H1 (cell line): ENCODE measurements around the gene TRAF3IP1. TPM values are rescaled to one million over a fixed set of nuclear protein-coding genes. Genes with fewer than 3 reads are reported as not detected.

Experiments
- CTCF ChIA-PET: fragments of 300-600 bp; sonication (Branson Sonifier 250); formaldehyde crosslinking; loops from one replicate; lab custom pipeline; 2021; ENCODE audit not compliant: partially characterized antibody; lab: Charles Lee
- POLR2A ChIA-PET: fragments of 300-600 bp; sonication (Branson Sonifier 250); formaldehyde crosslinking; loops from one replicate; lab custom pipeline; 2021; ENCODE audit warnings: inconsistent platforms; ENCODE audit not compliant: partially characterized antibody; lab: Charles Lee
- DNase-seq, 2 experiments: peaks; one replicate each; pipeline versions ENCODE4 v3.0.0 to v3.0.0-alpha.2; 2010 to 2022; ENCODE audit warnings: low spot score in 2 of 2, low read depth in 1 of 2, mixed read lengths in 1 of 2
- FAIRE-seq: peaks from 2 replicates; lab custom pipeline; 2011; peaks lifted over from hg19 to GRCh38; lab: Jason Lieb, UNC
- H2AFZ ChIP-seq: 2 replicates; pipeline ENCODE4 v1.8.1; 2012; ENCODE audit warnings: low read length, inconsistent platforms
- H2AK5ac ChIP-seq: 2 replicates; pipeline ENCODE4 v1.6.1; 2013; ENCODE audit warnings: low read depth, low read length
- H2BK120ac ChIP-seq: replicated peaks from 2 replicates; pipeline ENCODE3; 2013; ENCODE audit warnings: low read depth, low read length, inconsistent platforms
- H2BK12ac ChIP-seq: 2 replicates; pipeline ENCODE4 v1.6.1; 2013; ENCODE audit warnings: low read depth, low read length
- H2BK15ac ChIP-seq: 2 replicates; pipeline ENCODE4 v1.6.1; 2013; ENCODE audit warnings: low read length
- H2BK20ac ChIP-seq: 2 replicates; pipeline ENCODE4 v1.6.1; 2013; ENCODE audit warnings: low read length
- H2BK5ac ChIP-seq: 2 replicates; pipeline ENCODE4 v1.6.1; 2013; ENCODE audit warnings: low read depth, low read length
- H3K14ac ChIP-seq: 2 replicates; pipeline ENCODE4 v1.6.1; 2013; ENCODE audit warnings: inconsistent platforms; ENCODE audit not compliant: insufficient read length
- H3K18ac ChIP-seq: 2 replicates; pipeline ENCODE4 v1.6.1; 2013; ENCODE audit warnings: low read length; ENCODE audit errors: extremely low read depth
- H3K23ac ChIP-seq: 2 replicates; pipeline ENCODE4 v1.6.1; 2013; ENCODE audit warnings: inconsistent platforms; ENCODE audit not compliant: insufficient read length
- H3K23me2 ChIP-seq: 2 replicates; pipeline ENCODE4 v1.6.1; 2013; ENCODE audit warnings: low read depth, low read length
- H3K27ac ChIP-seq: 2 replicates; pipeline ENCODE4 v1.6.1; 2011; ENCODE audit warnings: low read depth, low read length, inconsistent platforms
- H3K27me3 ChIP-seq, 4 experiments: replicated peaks in 1 of 4; 1 replicate in 1 of 4; 2 replicates in 3 of 4; pipeline versions ENCODE4 v1.6.1 to v1.8.1; 2011 to 2013; ENCODE audit warnings: low read length in 3 of 4, mild to moderate bottlenecking in 3 of 4, inconsistent platforms in 2 of 4, mixed read lengths in 2 of 4, moderate library complexity in 1 of 4; ENCODE audit not compliant: control insufficient read depth in 3 of 4, insufficient read depth in 3 of 4; ENCODE audit errors: extremely low read depth in 1 of 4
- H3K36me3 ChIP-seq, 4 experiments: 2 replicates each; pipeline versions ENCODE4 v1.6.1 to v1.8.1; 2011 to 2013; ENCODE audit warnings: mild to moderate bottlenecking in 4 of 4, low read length in 3 of 4, moderate library complexity in 2 of 4, control low read depth in 1 of 4, inconsistent platforms in 1 of 4; ENCODE audit not compliant: insufficient read depth in 4 of 4, control insufficient read depth in 2 of 4
- H3K4ac ChIP-seq: replicated peaks from 2 replicates; pipeline ENCODE3; 2013; ENCODE audit warnings: low read length, low read depth, mixed read lengths, inconsistent platforms; ENCODE audit not compliant: insufficient read length
- H3K4me1 ChIP-seq, 4 experiments: replicated peaks in 1 of 4; 1 replicate in 1 of 4; 2 replicates in 3 of 4; pipeline versions ENCODE4 v1.6.1 to v1.8.1; 2011 to 2013; ENCODE audit warnings: low read length in 3 of 4, inconsistent platforms in 2 of 4, mixed read lengths in 1 of 4; ENCODE audit not compliant: insufficient read depth in 4 of 4, control insufficient read depth in 3 of 4
- H3K4me2 ChIP-seq, 2 experiments: 2 replicates each; pipeline versions ENCODE4 v1.6.1 to v1.8.1; 2011 to 2013; ENCODE audit warnings: low read depth in 2 of 2, low read length in 2 of 2, control low read depth in 1 of 2, inconsistent platforms in 1 of 2, mild to moderate bottlenecking in 1 of 2; ENCODE audit not compliant: insufficient read depth in 1 of 2
- H3K4me3 ChIP-seq, 4 experiments: fragments of 200-600, 300-600 bp in 1 of 4; sonication (generic), shearing (Covaris generic), sonication (Bioruptor Twin) in 1 of 4; 2 replicates each; pipeline versions ENCODE4 v1.5.1 to v1.8.1; 2011 to 2016; ENCODE audit warnings: low read length in 4 of 4, low read depth in 3 of 4, control low read depth in 2 of 4, inconsistent platforms in 2 of 4, mild to moderate bottlenecking in 2 of 4, mixed read lengths in 1 of 4, moderate library complexity in 1 of 4; ENCODE audit not compliant: insufficient read depth in 2 of 4; ENCODE audit errors: extremely low read depth in 1 of 4
- H3K56ac ChIP-seq: replicated peaks from 2 replicates; pipeline ENCODE3; 2013; ENCODE audit warnings: low read depth, mild to moderate bottlenecking, mixed read lengths, low read length, inconsistent platforms; ENCODE audit not compliant: insufficient read length
- H3K79me1 ChIP-seq: 2 replicates; pipeline ENCODE4 v1.6.1; 2013; ENCODE audit warnings: low read depth, low read length, control low read depth
- H3K79me2 ChIP-seq, 2 experiments: 2 replicates each; pipeline versions ENCODE4 v1.6.1 to v1.8.1; 2012 to 2013; ENCODE audit warnings: low read length in 2 of 2, mild to moderate bottlenecking in 2 of 2, inconsistent platforms in 1 of 2; ENCODE audit not compliant: insufficient read depth in 2 of 2, control insufficient read depth in 1 of 2
- H3K9ac ChIP-seq, 4 experiments: replicated peaks in 1 of 4; 1 replicate in 1 of 4; 2 replicates in 3 of 4; pipeline versions ENCODE4 v1.6.1 to v1.8.1; 2011 to 2013; ENCODE audit warnings: low read depth in 3 of 4, low read length in 3 of 4, control low read depth in 2 of 4, mild to moderate bottlenecking in 2 of 4, moderate library complexity in 2 of 4, inconsistent platforms in 1 of 4; ENCODE audit errors: extremely low read depth in 1 of 4
- H3K9me3 ChIP-seq, 2 experiments: 2 replicates each; pipeline versions ENCODE4 v1.6.1 to v1.8.1; 2012 to 2013; ENCODE audit warnings: mild to moderate bottlenecking in 2 of 2, moderate library complexity in 2 of 2, control low read depth in 1 of 2, inconsistent platforms in 1 of 2, low read depth in 1 of 2, low read length in 1 of 2, mixed read lengths in 1 of 2; ENCODE audit not compliant: insufficient read depth in 2 of 2
- H4K20me1 ChIP-seq, 2 experiments: replicated peaks in 1 of 2; 2 replicates each; pipeline versions ENCODE3 to v1.8.1; 2011 to 2013; ENCODE audit warnings: inconsistent platforms in 2 of 2, low read length in 2 of 2, mild to moderate bottlenecking in 1 of 2; ENCODE audit not compliant: insufficient read depth in 2 of 2, control insufficient read depth in 1 of 2
- H4K5ac ChIP-seq: 2 replicates; pipeline ENCODE4 v1.6.1; 2013; ENCODE audit warnings: low read length, low read depth, mixed read lengths, inconsistent platforms; ENCODE audit not compliant: insufficient read length
- H4K8ac ChIP-seq: 2 replicates; pipeline ENCODE4 v1.8.0; 2013; ENCODE audit warnings: mild to moderate bottlenecking, moderate library complexity, low read length, inconsistent platforms; ENCODE audit not compliant: insufficient read depth; ENCODE audit errors: extremely low read depth
- H4K91ac ChIP-seq: replicated peaks from 2 replicates; pipeline ENCODE3; 2013; ENCODE audit warnings: low read length, mixed read lengths, inconsistent platforms; ENCODE audit not compliant: insufficient read length
- BRCA1 ChIP-seq: IDR thresholded peaks from 2 replicates; pipeline ENCODE4 v1.6.1; 2012; ENCODE audit warnings: low read depth, low read length, improper control_type of control experiment
- CBX8 ChIP-seq: fragments of 300-800, 300-1000 bp; sonication (generic); IDR thresholded peaks from 2 replicates; pipeline ENCODE4 v1.7.1; 2016; ENCODE audit warnings: low read depth, low read length, borderline replicate concordance
- GABPA ChIP-seq: IDR thresholded peaks from 2 replicates; pipeline ENCODE4 v1.6.1; 2011; ENCODE audit warnings: mild to moderate bottlenecking, low read length, moderate library complexity, borderline replicate concordance; ENCODE audit not compliant: insufficient read depth
- GTF2F1 ChIP-seq: IDR thresholded peaks from 2 replicates; pipeline ENCODE4 v1.6.1; 2012; ENCODE audit warnings: low read depth, low read length, improper control_type of control experiment, borderline replicate concordance
- NRF1 ChIP-seq: IDR thresholded peaks from 2 replicates; pipeline ENCODE4 v1.6.1; 2011; ENCODE audit warnings: mild to moderate bottlenecking, low read depth, low read length, improper control_type of control experiment
- RFX5 ChIP-seq: IDR thresholded peaks from 2 replicates; pipeline ENCODE4 v1.6.1; 2011; ENCODE audit warnings: low read depth, low read length, improper control_type of control experiment, borderline replicate concordance
- SIRT6 ChIP-seq: IDR thresholded peaks from one replicate; pipeline ENCODE4 v1.7.1; 2012; ENCODE audit warnings: low read length, inconsistent platforms
- TAF1 ChIP-seq: IDR thresholded peaks from 2 replicates; pipeline ENCODE4 v1.6.1; 2011; ENCODE audit warnings: mild to moderate bottlenecking, low read depth, low read length
- WGBS, 2 experiments: shearing (Covaris generic) in 1 of 2; methylation state at CpG; one replicate each; pipeline versions ENCODE4 v1.1.6 to v1.1.7; 2013 to 2015; ENCODE audit warnings: low lambda C conversion rate in 2 of 2, mixed read lengths in 2 of 2, inconsistent platforms in 1 of 2, low coverage in 1 of 2, missing lambda C conversion rate in 1 of 2; ENCODE audit not compliant: insufficient replicate concordance in 2 of 2, insufficient coverage in 1 of 2, insufficient read length in 1 of 2; ENCODE audit errors: extremely low coverage in 1 of 2, missing lambda C conversion rate in 1 of 2; 5-methylcytosine and 5-hydroxymethylcytosine counted together
- long read RNA-seq, 2 experiments: library from RNA in 1 of 2; library from capped mRNA in 1 of 2; stranded (forward); transcript quantifications; one replicate each; pipeline ENCODE4 v2.0.0, GENCODE V29; 2021; ENCODE audit warnings: inconsistent platforms in 1 of 2
- polyA minus RNA-seq, 3 experiments: library from RNA; depleted of rRNA, polyadenylated mRNA; stranded (reverse); fragments of >200 nt; gene quantifications; 1 replicate in 2 of 3; 2 replicates in 1 of 3; pipeline ENCODE4 v1.2.3, GENCODE V29; 2011
- polyA plus RNA-seq, 7 experiments: library from polyadenylated mRNA; depleted of rRNA in 3 of 7; stranded (reverse) in 5 of 7; unstranded in 2 of 7; fragments of >200 nt in 5 of 7; fragments of 200-250 nt in 2 of 7; gene quantifications; 1 replicate in 5 of 7; 2 replicates in 1 of 7; 4 replicates in 1 of 7; pipeline versions ENCODE4 v1.2.1 to v1.2.3, GENCODE V29; 2011 to 2013; ENCODE audit warnings: missing spikeins in 2 of 7, mixed read lengths in 2 of 7
- total RNA-seq: library from RNA; stranded (reverse); fragmentation: NEBNext Ultra II Directional; extraction: Animal tissue kit (Norgen Biotek cat#: 25700); gene quantifications from 2 replicates; pipeline ENCODE4 v1.2.1, GENCODE V29; 2021

TRAF3IP1 gene, protein sequence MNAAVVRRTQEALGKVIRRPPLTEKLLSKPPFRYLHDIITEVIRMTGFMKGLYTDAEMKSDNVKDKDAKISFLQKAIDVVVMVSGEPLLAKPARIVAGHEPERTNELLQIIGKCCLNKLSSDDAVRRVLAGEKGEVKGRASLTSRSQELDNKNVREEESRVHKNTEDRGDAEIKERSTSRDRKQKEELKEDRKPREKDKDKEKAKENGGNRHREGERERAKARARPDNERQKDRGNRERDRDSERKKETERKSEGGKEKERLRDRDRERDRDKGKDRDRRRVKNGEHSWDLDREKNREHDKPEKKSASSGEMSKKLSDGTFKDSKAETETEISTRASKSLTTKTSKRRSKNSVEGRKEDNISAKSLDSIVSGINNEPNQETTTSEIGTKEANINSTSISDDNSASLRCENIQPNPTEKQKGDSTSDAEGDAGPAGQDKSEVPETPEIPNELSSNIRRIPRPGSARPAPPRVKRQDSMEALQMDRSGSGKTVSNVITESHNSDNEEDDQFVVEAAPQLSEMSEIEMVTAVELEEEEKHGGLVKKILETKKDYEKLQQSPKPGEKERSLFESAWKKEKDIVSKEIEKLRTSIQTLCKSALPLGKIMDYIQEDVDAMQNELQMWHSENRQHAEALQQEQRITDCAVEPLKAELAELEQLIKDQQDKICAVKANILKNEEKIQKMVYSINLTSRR
- total RNA-seq (15.9 and 17.5 TPM in 2 replicates), polyA plus RNA-seq (2011; rRNA removed) (2.3 and 2.8 TPM in 2 replicates), polyA minus RNA-seq (2011; rRNA and poly(A)+ RNA removed) (3.5 and 8.0 TPM in 2 replicates)
- 4.4 TPM for polyA plus RNA-seq (2011; cell fraction: cytosol; rRNA removed)
- 2.4 TPM for polyA plus RNA-seq (2011; cell fraction: nucleus; rRNA removed)
- 10.7 to 16.8 TPM (median 13.9 TPM) in 4 replicates for polyA plus RNA-seq (2012, experiment 1 of 2)
- polyA plus RNA-seq (2012, experiment 2 of 2), result 0.98 TPM
- 9.9 TPM for polyA plus RNA-seq (2013, experiment 1 of 2)
- polyA plus RNA-seq (2013, experiment 2 of 2), result 8.7 TPM
- 6.5 TPM for polyA minus RNA-seq (2011; cell fraction: cytosol; rRNA and poly(A)+ RNA removed)
- polyA minus RNA-seq (2011; cell fraction: nucleus; rRNA and poly(A)+ RNA removed), result 4.1 TPM
- long read RNA-seq, experiment 1, partial matches to known transcripts, result 3 of 4 reads
- long read RNA-seq, experiment 1, other reads (novel, unspliced or antisense), result 1 of 4 reads
- long read RNA-seq, experiment 2, partial matches to known transcripts, result 1 of 3 reads
- long read RNA-seq, experiment 2, other reads (novel, unspliced or antisense), result 2 of 3 reads

- H3K4me1 ChIP-seq, result peaks cover 0 to 10% (median 0%) of the 10 kb centered on the region in 4 experiments; a peak in 2 of 7 replicates
- 0 out of 4 replicates have a peak, but pooled peaks cover 0 to 4% of the 10 kb centered on the region in 2 experiments for H3K79me2 ChIP-seq
- no peak within 1 kb of the TSS for H3K56ac ChIP-seq
- H3K9me3 ChIP-seq, result no peaks in the 10 kb centered on the region
- POLR2A ChIA-PET, result interaction anchor here (0.6 kb wide), 1 partner anchor 36 kb away, joined by 3 read pairs; no protein-coding TSS in a partner anchor
- no peak within 1 kb of the TSS for H4K91ac ChIP-seq
- no peak within 1 kb of the TSS for H3K23ac ChIP-seq
- H4K20me1 ChIP-seq, result peaks cover 0 to 7% of the 10 kb centered on the region in 2 experiments
- no peak within 1 kb of the TSS for H4K5ac ChIP-seq
- H2BK120ac ChIP-seq, result no peak within 1 kb of the TSS
- DNase-seq, result peak; percentile 62 to 94
- peak within 1 kb of the TSS; percentile 65 to 91 (median 66) for H3K4me3 ChIP-seq
- peaks cover 5% of the 10 kb centered on the region for H3K23me2 ChIP-seq
- H2BK5ac ChIP-seq, result no peak within 1 kb of the TSS
- peak within 1 kb of the TSS; percentile 87 for H2AFZ ChIP-seq
- H2AK5ac ChIP-seq, result no peak within 1 kb of the TSS
- CTCF ChIA-PET, result interaction anchor here (2.8 kb wide), 1 partner anchor 15 kb away, joined by 11 read pairs; no protein-coding TSS in a partner anchor
- no peak within 1 kb of the TSS for H3K4ac ChIP-seq
- no peak within 1 kb of the TSS for H3K27ac ChIP-seq
- no peaks in the 10 kb centered on the region; the same call in 1 of the 2 replicates for H3K79me1 ChIP-seq
- no peaks in the 10 kb centered on the region; a peak in 1 of 7 replicates for H3K27me3 ChIP-seq
- FAIRE-seq, result no peak
- peak within 1 kb of the TSS; percentile 89 to 99 for H3K4me2 ChIP-seq
- no peak within 1 kb of the TSS for H2BK12ac ChIP-seq
- WGBS, 2 experiments, result 2% methylated on average over 27 of the region's 58 CpGs; no CpG with 5 or more reads in 1 of the 2 experiments
- H2BK20ac ChIP-seq, result no peak within 1 kb of the TSS
- no peak within 1 kb of the TSS for H2BK15ac ChIP-seq
- peak within 1 kb of the TSS; percentile 21 to 82 (median 64); a peak in 5 of 7 replicates for H3K9ac ChIP-seq
- peaks cover 0 to 4% (median 0%) of the 10 kb centered on the region in 4 experiments; a peak in 1 of 8 replicates for H3K36me3 ChIP-seq
- no peak within 1 kb of the TSS; the same call in 1 of the 2 replicates for H4K8ac ChIP-seq
- no peak within 1 kb of the TSS for H3K14ac ChIP-seq
- H3K18ac ChIP-seq, result no peak within 1 kb of the TSS; the same call in 1 of the 2 replicates
- TF ChIP-seq TAF1 (no peak), GABPA (no peak), CBX8 (no peak), GTF2F1 (no peak), RFX5 (no peak), BRCA1 (no peak), SIRT6 (no peak), NRF1 (peak; percentile 75)
Measured at GRCh38 chr2:238320246-238320647, at the start of gene TRAF3IP1. TRAF3IP1 (plus strand) TSS chr2:238320518; CDS start chr2:238320663, 145 bp downstream.
